Stimulated activated CD4-positive, alpha-beta T cell treated with anti-CD3 and anti-CD28 coated beads, Interleukin-2, amount 100 ng/mL, for 4 hours (primary cell): Measurements from ENCODE around the gene ITGA6.
"Not testable (repeated sequence)": the region's sequence is repeated elsewhere in the genome, so short reads cannot be mapped to it uniquely, and the experiment has no call there.

Experiments
- DNase-seq: peaks from one replicate; pipeline ENCODE4 v3.0.0-alpha.2; 2020; ENCODE audit warnings: low read depth

The ITGA6 gene

DNA sequence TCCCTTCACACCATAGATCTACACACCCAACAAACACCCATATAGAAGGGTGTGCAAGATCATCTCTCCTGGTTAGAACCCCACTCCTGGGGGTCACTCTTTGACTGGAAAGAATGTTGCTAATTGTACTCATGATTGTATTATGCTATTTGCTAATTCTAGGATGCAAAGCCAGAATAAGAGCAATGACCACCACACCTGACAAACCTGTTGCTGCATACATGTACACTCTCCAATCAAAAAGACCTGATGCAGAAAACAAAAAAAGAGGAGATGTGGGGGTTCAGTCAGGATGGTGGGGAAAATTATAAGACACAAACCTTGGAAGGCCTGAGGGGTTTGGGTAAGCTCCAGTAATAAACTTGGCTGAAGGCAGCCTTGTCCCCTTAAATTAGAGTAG lies 91.6 kb downstream of the ITGA6 start:
- DNase-seq: no peak

DNA sequence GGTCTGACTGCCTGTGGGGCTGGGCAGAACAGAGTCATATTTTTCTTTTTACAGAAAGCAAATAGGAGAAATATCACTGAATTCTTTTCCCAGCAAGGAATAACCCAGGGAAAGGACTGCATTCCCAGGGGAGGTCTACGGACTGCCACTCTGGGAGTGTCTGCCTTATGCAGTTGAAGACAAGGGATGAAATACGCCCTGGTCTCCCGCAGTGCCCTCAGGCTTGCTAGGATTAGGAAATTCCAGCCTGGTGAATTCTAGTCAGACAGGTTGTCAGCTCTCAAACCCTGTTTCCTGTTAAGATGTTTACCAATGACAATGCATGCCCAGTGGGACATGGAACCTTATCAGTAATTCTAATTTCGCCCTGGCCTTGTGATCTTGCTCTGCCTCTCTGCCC lies 98.2 kb downstream of the ITGA6 start:
- DNase-seq: no peak

DNA sequence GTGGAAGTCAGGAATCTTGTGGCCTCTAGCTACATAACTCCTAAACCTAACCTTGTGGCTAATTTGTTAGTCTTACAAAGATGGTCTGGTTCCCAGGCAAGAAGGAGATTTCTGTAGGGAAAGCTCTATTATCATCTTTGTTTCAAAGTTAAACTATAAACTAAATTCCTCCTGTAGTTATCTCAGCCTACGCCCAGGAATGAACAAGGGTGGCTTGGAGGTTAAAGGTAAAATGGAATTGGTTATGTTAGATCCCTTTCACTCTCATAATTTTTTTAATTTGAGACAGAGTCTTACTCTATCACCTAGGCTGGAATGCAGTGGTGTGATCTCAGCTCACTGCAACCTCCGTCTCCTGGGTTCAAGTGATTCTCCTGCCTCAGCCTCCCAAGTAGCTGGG lies 103.9 kb downstream of the ITGA6 start:
- no peak for DNase-seq

DNA sequence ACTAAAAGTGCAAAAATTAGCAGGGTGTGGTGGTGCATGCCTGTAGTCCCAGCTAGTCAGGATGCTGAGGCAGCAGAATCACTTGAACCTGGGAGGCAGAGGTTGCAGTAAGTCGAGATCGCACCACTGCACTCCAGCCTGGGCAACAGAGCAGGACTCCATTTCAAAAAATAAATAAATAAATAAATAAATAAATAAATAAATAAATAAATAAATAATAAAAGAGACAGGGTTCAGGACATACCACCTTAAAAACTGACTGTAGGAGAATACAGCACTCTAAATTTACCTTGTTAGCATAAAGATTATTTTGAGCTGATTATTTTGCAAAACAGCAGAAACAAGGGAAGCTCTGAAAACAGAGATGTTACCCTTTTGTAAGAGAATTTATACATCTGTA lies 105.1 kb downstream of the ITGA6 start:
- not testable (repeated sequence) for DNase-seq

DNA sequence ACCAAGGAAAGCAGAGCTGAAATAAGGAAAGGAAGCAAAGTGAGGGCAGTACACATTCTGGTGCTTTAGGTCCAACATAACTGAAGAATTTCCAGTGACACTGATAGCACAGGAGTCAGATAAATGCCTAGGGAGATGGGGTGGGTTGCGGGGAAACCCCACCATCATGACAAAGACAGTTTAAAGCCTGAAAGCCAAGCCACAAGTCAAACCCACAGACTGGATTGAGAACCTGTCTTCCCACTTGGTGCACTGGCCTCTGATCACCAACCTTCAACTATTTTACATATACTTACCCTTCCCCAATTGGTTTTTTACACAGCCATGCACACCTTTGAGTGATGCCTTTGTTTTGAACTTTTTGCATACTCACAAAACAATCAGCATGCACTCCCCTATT lies 106.3 kb downstream of the ITGA6 start:
- no peak for DNase-seq

DNA sequence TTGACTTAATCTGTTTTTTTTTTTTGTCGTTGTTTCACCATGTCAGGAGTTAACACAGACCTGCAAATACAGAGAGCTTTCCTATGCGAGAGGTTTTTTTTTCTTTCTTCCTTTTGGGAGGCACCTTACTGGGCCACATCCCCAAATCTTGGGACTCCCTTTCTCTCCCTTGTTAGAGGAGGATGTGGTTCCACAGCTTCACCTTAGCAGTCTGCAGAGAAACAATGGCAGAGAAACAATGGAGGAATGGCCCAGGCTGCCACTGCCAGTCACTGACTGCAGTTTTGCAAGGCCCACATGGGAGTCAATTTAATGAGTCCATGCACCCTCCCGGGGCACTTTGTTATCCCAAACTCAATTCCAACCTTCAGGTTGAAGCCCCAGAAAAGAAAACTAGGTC lies 107.7 kb downstream of the ITGA6 start:
- DNase-seq: no peak

DNA sequence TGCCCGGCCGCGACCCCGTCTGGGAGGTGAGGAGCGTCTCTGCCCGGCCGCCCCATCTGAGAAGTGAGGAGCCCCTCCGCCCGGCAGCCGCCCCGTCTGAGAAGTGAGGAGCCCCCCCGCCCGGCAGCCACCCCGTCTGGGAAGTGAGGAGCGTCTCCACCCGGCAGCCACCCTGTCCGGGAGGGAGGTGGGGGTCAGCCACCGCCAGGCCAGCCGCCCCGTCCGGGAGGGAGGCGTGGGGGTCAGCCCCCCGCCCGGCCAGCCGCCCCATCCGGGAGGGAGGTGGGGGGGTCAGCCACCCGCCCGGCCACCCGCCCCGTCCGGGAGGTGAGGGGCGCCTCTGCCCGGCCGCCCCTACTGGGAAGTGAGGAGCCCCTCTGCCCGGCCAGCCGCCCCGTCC lies 110.5 kb downstream of the ITGA6 start:
- not testable (repeated sequence) for DNase-seq

DNA sequence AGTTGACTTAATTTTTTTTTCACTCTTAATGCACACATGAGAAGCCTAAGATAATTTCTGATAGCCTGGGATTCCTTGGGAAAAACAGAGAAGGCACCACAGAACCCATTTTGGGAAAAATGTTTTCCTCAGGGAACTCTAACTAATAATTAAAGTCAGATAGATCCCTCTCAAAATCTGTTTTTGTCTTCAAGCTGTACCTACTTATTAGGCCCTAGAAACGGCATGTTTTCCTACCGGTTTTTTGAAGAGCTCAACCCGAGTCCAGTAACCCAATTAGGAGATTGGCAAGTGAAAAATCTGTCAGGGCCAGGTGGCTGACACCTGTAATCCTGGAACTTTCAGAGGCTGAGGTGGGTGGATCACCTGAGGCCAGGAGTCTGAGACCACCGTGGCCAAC lies 112.4 kb downstream of the ITGA6 start:
- no peak for DNase-seq

DNA sequence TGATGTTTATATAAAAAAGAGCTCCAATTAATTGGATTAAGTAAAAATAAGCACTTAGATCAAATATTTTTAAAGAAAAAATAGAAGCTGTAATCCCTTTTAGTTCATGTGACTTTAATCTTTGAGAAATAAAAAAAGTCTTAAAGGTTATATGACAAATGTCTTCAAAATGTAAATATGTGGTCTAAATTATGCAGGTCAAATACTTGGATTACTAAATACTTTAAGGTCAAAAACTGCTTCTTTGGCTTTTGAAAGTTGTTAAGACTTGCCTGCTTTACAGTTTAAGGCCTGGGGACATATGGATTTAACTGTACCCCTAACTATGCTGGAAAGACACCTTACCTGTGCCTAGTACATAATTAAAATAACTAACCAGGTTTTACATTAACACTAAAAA lies 113.0 kb downstream of the ITGA6 start:
- DNase-seq: no peak

DNA sequence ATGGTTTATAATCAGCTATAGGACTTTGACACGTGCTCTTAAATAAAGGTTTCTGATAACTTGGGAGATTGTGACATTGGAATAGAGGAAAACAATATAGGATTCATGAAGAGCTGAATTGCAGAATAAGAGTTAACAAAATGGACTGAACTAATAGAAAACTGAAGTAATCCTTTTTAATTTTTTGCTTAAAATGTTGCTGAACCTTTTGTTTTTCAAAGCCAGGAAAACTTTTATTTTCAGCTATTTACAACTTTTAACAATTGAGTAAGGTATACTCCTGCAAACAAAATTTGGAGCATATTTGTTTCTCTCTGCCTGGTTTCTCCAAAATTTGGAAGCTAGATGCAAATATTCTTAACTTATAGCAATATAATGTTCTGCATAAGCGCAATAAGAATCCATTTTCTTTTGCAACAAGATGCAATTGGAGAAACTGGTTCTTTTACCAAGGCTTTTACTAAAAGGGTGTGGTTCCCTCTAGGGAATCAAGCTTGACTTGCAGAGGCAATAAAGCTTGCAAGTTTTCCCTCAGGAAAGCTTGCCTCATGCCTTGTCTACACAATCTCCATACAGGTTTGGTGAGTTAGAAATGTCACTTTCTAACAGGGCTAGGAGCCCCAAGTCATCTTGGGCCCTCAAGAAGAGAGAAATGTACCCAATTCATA lies 118.2 kb downstream of the ITGA6 start:
- no peak for DNase-seq

DNA sequence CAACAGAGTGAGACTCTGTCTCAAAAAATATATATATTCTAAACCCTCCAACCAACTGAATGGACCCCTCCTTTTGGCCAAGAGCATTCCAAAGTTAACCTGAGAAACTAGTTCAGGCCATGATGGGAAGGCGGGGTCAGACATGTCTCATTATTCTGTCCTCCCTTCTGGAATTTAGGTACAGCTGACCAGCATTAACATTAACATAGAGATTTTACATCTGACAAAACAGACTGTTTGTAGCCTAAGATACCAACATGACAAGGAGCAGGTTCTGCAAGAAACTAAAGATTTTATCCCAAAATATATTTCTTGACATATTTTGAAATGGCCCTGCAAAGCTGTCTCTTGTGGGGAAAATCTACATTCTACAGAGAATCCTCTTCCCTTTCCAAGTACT lies 121.7 kb downstream of the ITGA6 start:
- DNase-seq: no peak

DNA sequence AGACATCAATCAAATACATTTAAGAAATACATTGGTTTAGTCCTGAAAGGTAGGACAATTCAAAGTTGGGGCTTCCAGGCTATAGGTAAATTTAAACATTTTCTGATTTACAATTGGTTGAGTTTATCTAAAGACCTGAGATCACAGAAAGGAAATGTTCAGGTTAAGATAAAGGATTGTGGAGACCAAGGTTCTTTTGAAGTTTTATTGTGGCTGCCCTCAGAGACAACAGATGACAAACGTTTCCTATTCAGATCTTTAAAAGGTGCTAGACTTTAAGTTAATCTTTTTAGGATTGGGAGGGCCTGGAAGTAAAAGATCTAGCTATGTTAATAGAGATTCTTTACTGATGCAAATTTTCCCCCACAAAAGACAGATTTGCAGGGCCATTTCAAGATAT lies 122.4 kb downstream of the ITGA6 start:
- not testable (repeated sequence) for DNase-seq

DNA sequence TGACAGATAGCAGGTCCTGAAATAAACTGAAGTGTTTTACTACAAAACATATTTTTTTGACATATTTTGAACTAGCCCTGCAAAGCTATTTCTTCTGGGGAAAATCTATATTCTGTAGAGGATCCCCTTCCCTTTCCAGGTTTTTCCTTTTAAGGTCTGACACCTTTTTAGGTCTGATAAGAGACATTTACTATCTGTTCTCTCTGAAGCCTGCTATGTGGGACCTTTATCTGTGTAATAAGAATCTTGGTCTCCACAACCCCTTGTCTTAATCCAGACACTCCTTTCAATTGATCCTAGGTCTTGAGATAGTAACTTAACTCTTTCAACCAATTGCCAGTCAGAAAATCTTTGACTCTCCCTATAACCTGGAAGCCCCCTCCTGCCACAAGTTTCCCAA lies 123.0 kb downstream of the ITGA6 start:
- DNase-seq: no peak

DNA sequence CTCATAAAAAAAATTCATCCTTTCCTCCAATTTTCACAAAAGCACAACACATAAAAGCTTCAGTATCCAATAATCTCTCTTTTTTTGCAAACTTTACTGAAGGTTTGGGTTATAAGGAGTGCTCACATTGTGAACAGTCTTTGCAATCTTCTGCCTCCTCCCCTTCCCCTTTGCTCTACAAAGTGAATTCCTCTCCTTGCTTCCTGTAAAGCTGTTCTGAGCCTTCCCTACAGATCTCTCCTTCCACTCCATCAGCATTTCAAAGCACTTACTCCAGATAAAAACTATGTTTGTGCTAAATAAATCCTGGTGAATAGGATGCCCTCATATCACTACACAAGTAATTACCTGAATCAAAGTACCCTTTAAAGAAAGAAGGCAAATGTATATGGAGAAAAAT lies 123.9 kb downstream of the ITGA6 start:
- no peak for DNase-seq

DNA sequence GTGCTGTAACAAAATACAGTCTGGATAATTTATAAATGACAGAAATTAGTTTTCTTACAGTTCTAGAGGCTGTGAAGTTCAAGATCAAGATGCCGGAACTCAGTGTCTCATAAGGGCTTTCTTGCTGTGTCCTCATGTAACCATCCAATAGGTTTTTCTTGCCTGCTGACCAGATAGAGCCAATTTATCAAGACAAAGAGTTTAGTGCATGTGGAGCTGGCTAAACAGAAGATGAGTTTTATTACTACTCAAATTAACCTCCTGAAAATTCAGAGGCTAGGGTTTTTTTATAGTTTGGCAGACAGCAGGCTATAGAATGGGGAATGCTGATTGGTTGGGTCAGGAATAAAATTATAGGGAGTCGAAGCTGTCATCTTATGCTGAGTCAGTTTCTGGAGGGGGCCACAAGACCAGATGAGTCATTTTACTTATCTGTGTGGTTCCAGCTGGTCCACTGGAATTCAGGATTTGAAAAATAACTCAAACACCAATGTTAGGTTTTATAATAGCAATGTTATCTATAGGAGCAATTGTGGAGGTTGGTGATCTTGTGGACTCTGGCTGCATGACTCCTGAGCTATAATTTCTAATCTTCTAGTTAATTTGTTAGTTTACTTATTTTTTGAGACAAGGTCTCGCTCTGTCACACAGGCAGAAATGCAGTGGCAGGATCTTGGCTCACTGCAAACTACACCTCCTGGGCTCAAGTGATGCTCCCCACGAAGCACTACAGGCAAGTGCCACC lies 125.3 kb downstream of the ITGA6 start:
- no peak for DNase-seq

DNA sequence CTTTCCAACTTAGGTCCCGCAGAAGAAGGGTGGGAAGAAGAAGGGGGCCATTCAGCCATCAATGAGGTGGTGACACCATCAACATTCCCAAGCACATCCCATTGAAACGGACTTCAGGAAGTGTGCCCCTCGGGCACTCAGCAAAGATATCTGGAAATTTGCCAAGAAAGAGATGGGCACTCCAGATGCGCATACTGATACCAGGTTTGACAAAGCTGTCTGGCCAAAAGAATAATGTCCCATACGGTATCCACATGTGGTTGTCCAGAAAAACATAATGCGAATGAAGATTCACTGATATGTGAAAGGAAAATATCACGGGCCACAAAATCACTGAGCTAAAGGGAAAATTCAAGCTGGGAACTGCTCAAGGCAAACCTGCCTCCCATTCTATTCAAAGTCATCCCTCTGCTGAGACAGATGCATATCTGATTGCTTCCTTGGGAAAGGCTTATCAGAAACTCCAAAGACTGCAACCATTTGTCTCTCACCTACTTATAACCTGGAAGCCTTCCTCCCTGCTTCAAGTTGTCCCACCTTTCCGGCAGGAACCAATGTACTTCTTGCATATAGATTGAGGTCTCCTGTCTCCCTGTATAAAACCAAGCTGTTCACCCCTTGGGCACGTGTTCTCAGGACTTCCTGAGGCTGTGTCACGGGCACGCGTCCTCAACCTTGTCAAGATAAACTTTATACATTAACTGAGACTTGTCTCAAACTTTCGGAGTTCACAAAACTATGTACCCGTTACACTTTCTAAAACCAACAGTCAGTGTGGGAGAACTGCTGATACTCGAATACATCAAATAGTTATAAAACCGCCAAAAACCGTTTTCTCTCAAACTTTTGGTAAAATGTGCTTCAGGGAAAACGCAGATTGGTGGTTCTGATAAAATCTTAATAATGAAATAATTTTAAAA lies 127.2 kb downstream of the ITGA6 start:
- DNase-seq: no peak

DNA sequence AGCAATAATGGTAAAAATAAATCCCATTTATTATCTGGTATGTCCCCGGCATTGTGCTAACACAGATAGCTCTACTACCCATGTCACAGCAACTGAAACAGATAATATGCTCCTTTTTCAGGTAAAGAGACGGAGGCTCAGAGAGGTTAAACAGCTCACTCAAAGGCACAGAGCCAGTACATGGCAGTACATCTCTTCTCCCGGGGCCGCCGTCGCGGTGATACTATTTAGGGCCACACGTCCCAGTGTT lies 127.8 kb downstream of the ITGA6 start:
- no peak for DNase-seq
